Measurements from ENCODE around the gene RNF213. TPM values are rescaled to one million over a fixed set of nuclear protein-coding genes. Genes with fewer than 3 reads are reported as not detected.
"Not testable (repeated sequence)": the region's sequence is repeated elsewhere in the genome, so short reads cannot be mapped to it uniquely, and the experiment has no call there.

The RNF213 gene
- total RNA-seq, 1 experiment from 2014 or later, result 64.9 TPM

GRCh38 chr17:80223838-80224497 is 36.7 kb upstream of the RNF213 start:
- no peak for DNase-seq (ENCODE audit: low read depth)

GRCh38 chr17:80224683-80225082 is 36.0 kb upstream of the RNF213 start:
- no peak for DNase-seq (ENCODE audit: low read depth)

- DNase-seq (ENCODE audit: low read depth), result no peak
Measured at GRCh38 chr17:80225230-80225629, 35.4 kb upstream of the RNF213 start.

DNA sequence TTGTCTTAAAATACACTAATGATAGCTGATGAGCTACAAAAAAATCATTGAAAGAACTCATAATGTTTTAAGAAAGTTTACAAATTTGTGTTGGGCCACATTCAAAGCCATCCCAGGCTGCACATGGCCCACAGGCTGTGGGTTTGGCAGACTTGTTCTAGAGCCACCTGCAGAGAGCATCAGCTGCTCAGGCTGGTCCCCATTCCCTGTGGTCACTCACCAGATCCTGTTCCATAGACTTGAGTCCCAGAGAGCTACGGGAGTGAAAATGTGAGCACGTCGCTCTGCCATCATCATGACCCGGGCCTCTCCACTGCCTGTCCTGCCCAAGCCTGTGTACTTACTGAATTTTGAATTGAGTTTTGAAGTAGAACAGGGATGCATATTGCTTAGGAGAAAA is 33.5 kb upstream of the RNF213 start:
- DNase-seq (ENCODE audit: low read depth), result no peak

DNA sequence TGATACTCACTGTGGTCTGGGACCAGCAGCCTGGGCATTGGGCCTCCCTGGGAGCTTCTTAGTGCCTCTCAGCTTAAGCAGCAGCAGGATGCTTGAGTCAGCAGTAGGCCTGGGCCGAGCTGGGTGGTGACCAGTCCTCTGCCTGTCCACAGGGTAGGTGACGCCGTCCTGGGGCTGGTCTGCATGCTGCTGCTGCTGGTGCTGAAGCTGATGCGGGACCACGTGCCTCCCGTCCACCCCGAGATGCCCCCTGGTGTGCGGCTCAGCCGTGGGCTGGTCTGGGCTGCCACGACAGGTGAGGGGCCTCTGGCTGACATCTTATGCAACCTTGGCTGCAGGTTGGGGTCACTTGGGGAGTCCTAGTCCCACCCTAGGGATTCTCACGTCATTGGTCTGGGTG is 33.0 kb upstream of the RNF213 start:
- DNase-seq (ENCODE audit: low read depth), result no peak

DNA sequence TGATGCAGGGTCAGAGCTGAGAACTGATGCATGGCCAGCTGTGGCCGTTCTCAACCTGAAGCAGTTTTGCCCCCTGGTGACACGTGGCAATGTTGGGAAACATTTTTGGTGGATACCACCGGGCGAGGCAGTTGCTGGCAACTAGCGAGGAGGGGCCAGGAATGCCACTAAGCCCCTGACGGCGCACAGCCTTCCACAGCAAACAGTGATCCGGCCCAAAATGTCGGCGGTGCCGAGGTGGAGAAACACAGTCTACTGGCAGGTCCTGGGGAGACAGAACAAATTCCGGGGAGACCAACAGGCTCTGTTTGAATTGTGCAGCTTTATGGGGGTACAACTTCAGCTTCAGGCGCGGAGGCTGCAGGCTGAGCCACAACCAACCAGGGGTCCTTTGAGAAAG is 32.2 kb upstream of the RNF213 start:
- no peak for DNase-seq (ENCODE audit: low read depth)

GRCh38 chr17:80229011-80229410 is 31.6 kb upstream of the RNF213 start:
- DNase-seq (ENCODE audit: low read depth), result no peak

DNA sequence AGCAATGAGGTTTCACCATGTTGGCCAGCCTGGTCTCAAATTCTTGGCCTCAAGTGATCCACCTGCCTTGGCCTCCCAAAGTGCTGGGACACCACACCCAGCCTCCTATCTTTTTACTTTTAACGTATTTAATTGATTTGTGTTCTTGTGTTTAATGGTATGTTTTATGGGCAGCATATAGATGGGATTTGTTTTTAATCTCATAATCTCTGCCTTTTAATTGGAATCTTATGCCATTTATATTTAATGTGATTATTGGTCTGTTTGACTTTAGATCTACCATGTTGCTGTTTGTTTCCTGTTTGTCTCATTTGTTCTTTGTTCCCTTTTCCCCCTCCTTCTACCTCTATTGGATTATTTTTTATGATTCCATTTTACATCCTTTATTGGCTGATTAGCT is 28.2 kb upstream of the RNF213 start:
- DNase-seq (ENCODE audit: low read depth), result no peak

GRCh38 chr17:80233202-80233601 is 27.4 kb upstream of the RNF213 start:
- DNase-seq (ENCODE audit: low read depth), result no peak

- DNase-seq (ENCODE audit: low read depth), result no peak
Measured at GRCh38 chr17:80236911-80237310, 23.7 kb upstream of the RNF213 start.

DNA sequence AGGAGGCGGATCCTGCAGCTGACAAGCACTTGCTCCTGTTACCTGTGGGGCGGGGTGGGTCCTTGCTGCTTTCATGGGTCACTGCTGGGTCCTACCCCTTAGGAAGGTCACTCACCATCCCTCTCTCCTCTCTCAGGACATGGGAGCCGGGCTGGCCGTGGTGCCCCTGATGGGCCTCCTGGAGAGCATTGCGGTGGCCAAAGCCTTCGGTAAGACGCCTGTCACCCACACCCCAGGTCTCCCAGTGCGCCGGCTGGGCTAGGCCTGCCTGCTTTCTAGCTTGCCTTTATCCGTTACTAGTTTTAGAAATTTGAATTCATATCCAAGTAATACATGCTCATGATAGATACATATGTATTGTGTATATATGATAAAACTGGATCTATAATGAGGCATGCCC is 23.3 kb upstream of the RNF213 start:
- no peak for DNase-seq (ENCODE audit: low read depth)

- DNase-seq (ENCODE audit: low read depth), result no peak
Measured at GRCh38 chr17:80242505-80242904, 18.1 kb upstream of the RNF213 start.

- DNase-seq (ENCODE audit: low read depth), result no peak
Measured at GRCh38 chr17:80243526-80244433, 16.9 kb upstream of the RNF213 start.

- not testable (repeated sequence) for DNase-seq (ENCODE audit: low read depth)
Measured at GRCh38 chr17:80244448-80244847, 16.2 kb upstream of the RNF213 start.

DNA sequence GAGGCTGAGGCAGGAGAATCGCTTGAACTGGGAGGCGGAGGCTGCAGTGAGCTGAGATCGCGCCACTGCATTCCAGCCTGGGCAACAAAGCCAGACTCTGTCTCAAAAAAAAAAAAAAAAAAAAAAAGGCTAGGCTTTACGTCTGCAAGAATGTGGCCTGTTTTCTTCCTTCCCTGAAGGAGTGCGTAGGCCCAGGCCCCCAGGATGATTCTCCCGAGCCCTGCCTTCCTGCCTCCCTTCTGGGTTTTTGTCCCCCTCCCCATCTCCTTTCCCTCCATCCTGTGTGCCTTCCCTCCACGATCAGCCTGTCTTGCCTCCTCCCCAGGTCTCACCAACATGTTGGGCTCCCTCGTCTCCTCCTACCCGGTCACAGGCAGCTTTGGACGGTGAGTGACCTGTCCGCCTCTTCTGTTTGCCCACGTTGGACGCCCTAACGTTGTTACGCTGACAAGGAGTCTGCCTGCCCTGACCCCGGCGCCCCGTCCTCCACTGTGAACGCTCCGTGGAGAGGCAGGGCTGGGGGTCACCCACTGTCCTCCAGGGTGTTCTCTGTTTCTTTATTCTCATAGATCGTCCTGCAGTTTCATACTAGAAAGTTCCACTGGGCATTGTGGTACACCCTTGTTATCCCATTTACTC is 15.7 kb upstream of the RNF213 start:
- DNase-seq (ENCODE audit: low read depth), result no peak

DNA sequence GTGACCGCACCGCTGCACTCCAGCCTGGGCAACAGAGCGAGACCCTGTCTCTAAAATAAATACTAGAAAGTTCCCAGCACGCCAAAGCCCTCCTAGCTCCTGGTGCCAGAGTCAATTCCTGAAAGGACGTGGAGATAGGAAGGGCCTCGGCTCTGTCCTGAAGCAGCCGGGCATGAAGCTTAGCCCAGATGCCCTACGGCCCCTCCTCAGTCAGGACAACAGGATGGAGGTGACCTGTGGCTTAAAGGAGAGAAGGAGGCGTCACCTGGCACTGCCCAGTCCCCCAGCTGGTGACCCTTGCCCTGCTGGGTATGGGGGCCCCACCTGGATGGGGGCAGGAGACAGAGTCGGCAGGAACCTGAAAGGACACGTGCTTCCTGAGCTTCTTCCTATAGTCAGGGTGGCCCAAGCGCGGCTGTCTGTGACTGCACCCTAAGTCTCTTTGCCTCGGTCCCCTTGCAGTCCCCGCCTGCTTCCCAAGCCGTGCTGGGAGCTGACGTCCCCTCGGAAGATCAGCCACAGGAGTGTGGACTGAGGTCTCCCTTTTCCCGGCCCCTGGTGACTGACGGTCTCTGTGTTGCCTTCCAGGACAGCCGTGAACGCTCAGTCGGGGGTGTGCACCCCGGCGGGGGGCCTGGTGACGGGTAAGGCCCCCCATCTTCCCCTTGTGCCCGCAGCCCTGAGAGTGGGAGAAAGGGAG is 14.9 kb upstream of the RNF213 start:
- no peak for DNase-seq (ENCODE audit: low read depth)

- DNase-seq (ENCODE audit: low read depth), result no peak
Measured at GRCh38 chr17:80246266-80246681, 14.4 kb upstream of the RNF213 start.

- DNase-seq (ENCODE audit: low read depth), result no peak
Measured at GRCh38 chr17:80246726-80247125, 13.9 kb upstream of the RNF213 start.

DNA sequence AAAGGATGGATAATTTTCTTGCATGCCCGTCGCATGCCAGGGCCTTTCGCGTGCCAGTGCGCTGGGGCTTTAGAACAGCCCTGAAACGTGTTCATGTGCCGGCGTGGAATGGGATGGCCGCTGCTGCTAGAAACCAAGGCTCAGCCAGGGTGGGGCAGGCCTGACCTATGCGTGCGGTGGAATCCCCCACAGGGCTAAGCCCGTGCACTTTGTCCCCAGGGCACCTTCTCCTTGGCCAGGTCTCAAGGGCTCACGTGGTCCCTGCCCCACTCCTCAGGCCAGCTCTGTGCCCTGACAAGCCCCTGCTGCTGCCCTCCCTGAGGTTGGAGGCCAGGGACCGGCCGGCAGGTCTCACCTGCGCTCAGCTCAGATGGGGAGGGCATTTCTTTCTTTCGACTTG is 13.1 kb upstream of the RNF213 start:
- no peak for DNase-seq (ENCODE audit: low read depth)

DNA sequence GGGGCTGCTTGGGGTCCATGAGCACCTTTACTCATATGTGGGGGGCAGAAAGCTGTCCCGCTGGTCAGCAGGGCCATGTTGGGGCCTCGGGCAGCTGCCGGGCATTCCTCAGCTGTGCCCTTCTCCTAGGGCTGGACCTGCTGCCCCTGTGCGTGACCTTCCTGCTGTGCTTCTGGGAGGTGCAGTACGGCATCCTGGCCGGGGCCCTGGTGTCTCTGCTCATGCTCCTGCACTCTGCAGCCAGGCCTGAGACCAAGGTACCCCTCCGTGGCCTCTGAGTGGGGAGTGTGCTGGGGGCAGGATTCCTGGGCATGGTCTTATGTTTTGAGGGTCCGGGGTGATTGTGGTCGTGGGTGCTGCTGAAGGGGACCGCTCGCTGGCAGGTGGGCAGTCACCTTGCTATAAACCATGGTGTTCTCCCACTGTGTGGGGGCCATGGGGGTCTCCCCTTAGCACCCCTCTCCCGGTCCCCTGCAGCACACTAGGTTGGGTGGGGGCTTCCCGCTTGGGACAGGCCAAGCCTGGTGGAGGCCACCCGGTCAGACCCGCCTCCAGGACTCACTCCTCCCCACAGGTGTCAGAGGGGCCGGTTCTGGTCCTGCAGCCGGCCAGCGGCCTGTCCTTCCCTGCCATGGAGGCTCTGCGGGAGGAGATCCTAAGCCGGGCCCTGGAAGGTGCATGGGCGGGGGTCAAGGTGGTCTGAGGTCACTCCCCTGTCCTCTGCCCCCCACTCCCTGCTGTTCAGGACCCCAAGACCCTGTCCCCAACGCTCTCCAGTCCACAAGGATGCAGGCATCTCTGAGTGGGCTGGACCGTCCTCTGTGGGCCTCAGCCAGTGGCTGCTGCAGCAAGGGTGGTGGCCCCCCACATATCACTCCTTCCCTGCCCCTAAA is 12.4 kb upstream of the RNF213 start:
- DNase-seq (ENCODE audit: low read depth), result no peak
